Mammary epithelial cell (primary cell): ENCODE results near the gene ERMARD.

ENCODE experiments used
- EZH2 ChIP-seq: IDR thresholded peaks from 2 replicates; pipeline ENCODE4 v1.6.1; 2012; ENCODE audit warnings: low read length, inconsistent platforms, borderline replicate concordance
- TF ChIP-seq, protein P1 (sequence below), 2 donors: IDR thresholded peaks in 1 of 2; conservative IDR thresholded peaks in 1 of 2; 2 replicates each; pipeline ENCODE4 v1.5.1; 2011 to 2012; ENCODE audit warnings: inconsistent platforms in 2 of 2, low read length in 2 of 2, mild to moderate bottlenecking in 2 of 2, control low read depth in 1 of 2, low read depth in 1 of 2; ENCODE audit not compliant: insufficient read depth in 1 of 2; ENCODE audit errors: extremely low read depth in 1 of 2

GRCh38 chr6:169813969-169814368, 62.5 kb downstream of the ERMARD start:
- TF ChIP-seq, protein P1, sequence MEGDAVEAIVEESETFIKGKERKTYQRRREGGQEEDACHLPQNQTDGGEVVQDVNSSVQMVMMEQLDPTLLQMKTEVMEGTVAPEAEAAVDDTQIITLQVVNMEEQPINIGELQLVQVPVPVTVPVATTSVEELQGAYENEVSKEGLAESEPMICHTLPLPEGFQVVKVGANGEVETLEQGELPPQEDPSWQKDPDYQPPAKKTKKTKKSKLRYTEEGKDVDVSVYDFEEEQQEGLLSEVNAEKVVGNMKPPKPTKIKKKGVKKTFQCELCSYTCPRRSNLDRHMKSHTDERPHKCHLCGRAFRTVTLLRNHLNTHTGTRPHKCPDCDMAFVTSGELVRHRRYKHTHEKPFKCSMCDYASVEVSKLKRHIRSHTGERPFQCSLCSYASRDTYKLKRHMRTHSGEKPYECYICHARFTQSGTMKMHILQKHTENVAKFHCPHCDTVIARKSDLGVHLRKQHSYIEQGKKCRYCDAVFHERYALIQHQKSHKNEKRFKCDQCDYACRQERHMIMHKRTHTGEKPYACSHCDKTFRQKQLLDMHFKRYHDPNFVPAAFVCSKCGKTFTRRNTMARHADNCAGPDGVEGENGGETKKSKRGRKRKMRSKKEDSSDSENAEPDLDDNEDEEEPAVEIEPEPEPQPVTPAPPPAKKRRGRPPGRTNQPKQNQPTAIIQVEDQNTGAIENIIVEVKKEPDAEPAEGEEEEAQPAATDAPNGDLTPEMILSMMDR (conservative IDR thresholded peaks at IDR 0.05 in 1 of 2, IDR thresholded peaks at IDR 0.05 in 1 of 2; ENCODE audit: extremely low read depth in 1 of 2, insufficient read depth in 1 of 2, low read depth in 1 of 2, low read length in 2 of 2), result no peak
- no peak for TF ChIP-seq EZH2
